ENCODE measurements around the gene ATXN10.
"Not testable (repeated sequence)": the region's sequence is repeated elsewhere in the genome, so short reads cannot be mapped to it uniquely, and the experiment has no call there.

The ATXN10 gene

GRCh38 chr22:45680932-45681700, 9.5 kb downstream of the ATXN10 start:
- DNase-seq: no peak

GRCh38 chr22:45682064-45682463, 10.4 kb downstream of the ATXN10 start:
- DNase-seq: no peak

GRCh38 chr22:45682773-45683172, 11.1 kb downstream of the ATXN10 start:
- DNase-seq: not testable (repeated sequence)

- no peak for DNase-seq
Measured at GRCh38 chr22:45683248-45683647, 11.6 kb downstream of the ATXN10 start.

- DNase-seq: no peak
Measured at GRCh38 chr22:45683680-45684079, 12.0 kb downstream of the ATXN10 start.

GRCh38 chr22:45684169-45684568, 12.5 kb downstream of the ATXN10 start:
- DNase-seq: no peak

- no peak for DNase-seq
Measured at GRCh38 chr22:45684752-45685574, 13.3 kb downstream of the ATXN10 start.

- no peak for DNase-seq
Measured at GRCh38 chr22:45686004-45686403, 14.4 kb downstream of the ATXN10 start.

GRCh38 chr22:45686836-45687235, 15.2 kb downstream of the ATXN10 start:
- DNase-seq: no peak

- DNase-seq: no peak
Measured at GRCh38 chr22:45688600-45689080, 17.0 kb downstream of the ATXN10 start.

- no peak for DNase-seq
Measured at GRCh38 chr22:45689211-45689610, 17.6 kb downstream of the ATXN10 start.

- no peak for DNase-seq
Measured at GRCh38 chr22:45690008-45690407, 18.4 kb downstream of the ATXN10 start.

- no peak for DNase-seq
Measured at GRCh38 chr22:45692549-45692948, 20.9 kb downstream of the ATXN10 start.

- DNase-seq: no peak
Measured at GRCh38 chr22:45693835-45694234, 22.2 kb downstream of the ATXN10 start.

- DNase-seq: no peak
Measured at GRCh38 chr22:45696227-45696626, 24.6 kb downstream of the ATXN10 start.

- no peak for DNase-seq
Measured at GRCh38 chr22:45698094-45698493, 26.5 kb downstream of the ATXN10 start.

GRCh38 chr22:45702981-45703380, 31.3 kb downstream of the ATXN10 start:
- no peak for DNase-seq

- no peak for DNase-seq
Measured at GRCh38 chr22:45703758-45704157, 32.1 kb downstream of the ATXN10 start.

GRCh38 chr22:45704648-45705047, 33.0 kb downstream of the ATXN10 start:
- DNase-seq: no peak

- DNase-seq: no peak
Measured at GRCh38 chr22:45707605-45708004, 36.0 kb downstream of the ATXN10 start.

- no peak for DNase-seq
Measured at GRCh38 chr22:45708145-45708544, 36.5 kb downstream of the ATXN10 start.

- peak; percentile 58 for DNase-seq
Measured at GRCh38 chr22:45709060-45709739, 37.6 kb downstream of the ATXN10 start.

- no peak for DNase-seq
Measured at GRCh38 chr22:45709866-45710265, 38.2 kb downstream of the ATXN10 start.
